Activated naive CD8-positive, alpha-beta T cell (primary cell): ENCODE results near the gene FCMR.
"Not testable (repeated sequence)": the region's sequence is repeated elsewhere in the genome, so short reads cannot be mapped to it uniquely, and the experiment has no call there.

Experiments
- H3K27ac Mint-ChIP-seq: one replicate; pipeline ENCODE4 v1.8.0; 2021; ENCODE audit warnings: mixed read lengths
- H3K27me3 Mint-ChIP-seq: one replicate; pipeline ENCODE4 v1.8.0; 2021; ENCODE audit warnings: mixed read lengths
- H3K36me3 Mint-ChIP-seq: one replicate; pipeline ENCODE4 v1.8.0; 2021; ENCODE audit warnings: mixed read lengths
- H3K4me1 Mint-ChIP-seq: one replicate; pipeline ENCODE4 v1.8.0; 2021; ENCODE audit warnings: low read depth, mixed read lengths
- H3K4me3 Mint-ChIP-seq: one replicate; pipeline ENCODE4 v1.8.0; 2021; ENCODE audit warnings: mild to moderate bottlenecking, mixed read lengths
- H3K9me3 Mint-ChIP-seq: one replicate; pipeline ENCODE4 v1.8.0; 2021; ENCODE audit warnings: low read depth, mixed read lengths

The FCMR gene

DNA sequence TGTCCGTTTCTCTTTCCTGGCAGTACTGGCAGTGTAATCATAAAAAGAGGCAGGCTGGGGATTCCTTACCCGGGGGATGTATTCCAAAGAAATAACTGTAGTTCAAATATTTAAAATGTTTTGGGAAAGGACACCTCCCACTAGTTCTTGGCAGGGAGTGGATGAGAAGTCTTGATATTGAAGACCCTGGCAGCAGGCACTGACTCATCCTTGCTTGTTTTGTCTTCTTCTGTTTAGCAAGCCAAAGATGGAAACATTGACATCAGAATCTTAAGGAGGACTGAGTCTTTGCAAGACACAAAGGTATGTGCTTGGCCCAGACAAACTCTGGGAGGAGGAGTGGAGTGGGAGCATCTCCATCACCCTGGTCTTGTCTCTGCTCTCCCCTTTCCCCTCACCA lies 55.7 kb downstream of the FCMR start:
- H3K4me1 Mint-ChIP-seq, result peaks cover 16% of the 10 kb centered on the region
- H3K36me3 Mint-ChIP-seq, result peaks cover 6% of the 10 kb centered on the region
- no peak overlapping the region for H3K27ac Mint-ChIP-seq
- peaks cover 3% of the 10 kb centered on the region for H3K27me3 Mint-ChIP-seq
- H3K4me3 Mint-ChIP-seq, result no peak overlapping the region
- no peaks in the 10 kb centered on the region for H3K9me3 Mint-ChIP-seq

GRCh38 chr1:206864939-206865671 lies 56.6 kb downstream of the FCMR start, which contains the start of gene IL20:
Gene IL20 (plus strand): TSS chr1:206865623. CDS start chr1:206865853, 230 bp downstream.
- Mint-ChIP-seq H3K4me3 (no peak within 1 kb of the TSS), H3K4me1 (peaks cover 14% of the 10 kb centered on the region), H3K27ac (peak within 1 kb of the TSS; percentile 17), H3K9me3 (no peaks in the 10 kb centered on the region), H3K36me3 (peaks cover 2% of the 10 kb centered on the region), H3K27me3 (peaks cover 3% of the 10 kb centered on the region)

GRCh38 chr1:206863266-206863665 lies 58.5 kb downstream of the FCMR start:
- Mint-ChIP-seq H3K4me3 (no peak overlapping the region), H3K27ac (no peak overlapping the region), H3K36me3 (no peaks in the 10 kb centered on the region), H3K4me1 (peaks cover 20% of the 10 kb centered on the region), H3K27me3 (peaks cover 3% of the 10 kb centered on the region), H3K9me3 (no peaks in the 10 kb centered on the region)

- Mint-ChIP-seq H3K9me3 (no peaks in the 10 kb centered on the region), H3K4me3 (no peak overlapping the region), H3K27ac (no peak overlapping the region), H3K36me3 (no peaks in the 10 kb centered on the region), H3K4me1 (peaks cover 17% of the 10 kb centered on the region), H3K27me3 (peaks cover 3% of the 10 kb centered on the region)
Observed at GRCh38 chr1:206860165-206860564, 61.6 kb downstream of the FCMR start.

DNA sequence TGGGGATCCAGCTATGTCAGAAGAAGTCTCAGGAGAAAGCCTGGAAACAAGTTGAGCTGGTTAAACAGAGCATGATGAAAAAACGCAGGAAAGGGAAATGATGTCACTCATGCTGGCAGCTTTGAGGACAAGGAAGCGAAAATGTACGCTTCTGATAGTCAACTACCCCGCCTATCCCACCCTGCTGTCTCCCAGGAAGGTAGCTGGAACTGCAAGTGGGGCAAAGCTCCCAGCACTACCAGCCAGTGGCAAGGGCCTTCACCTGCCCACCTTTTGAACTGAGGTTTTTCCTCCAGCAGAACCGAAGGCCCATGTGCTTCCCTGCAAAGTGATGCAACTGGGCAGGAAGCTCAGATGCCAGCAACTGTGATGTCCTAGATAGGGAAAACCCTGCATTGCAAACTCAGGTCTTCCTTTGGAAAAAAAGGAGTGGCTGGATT lies 62.6 kb downstream of the FCMR start:
- peak overlapping the region; percentile 46 for H3K27ac Mint-ChIP-seq
- peaks cover 3% of the 10 kb centered on the region for H3K27me3 Mint-ChIP-seq
- H3K36me3 Mint-ChIP-seq, result no peaks in the 10 kb centered on the region
- H3K4me3 Mint-ChIP-seq, result no peak overlapping the region
- H3K4me1 Mint-ChIP-seq, result peaks cover 13% of the 10 kb centered on the region
- no peaks in the 10 kb centered on the region for H3K9me3 Mint-ChIP-seq

DNA sequence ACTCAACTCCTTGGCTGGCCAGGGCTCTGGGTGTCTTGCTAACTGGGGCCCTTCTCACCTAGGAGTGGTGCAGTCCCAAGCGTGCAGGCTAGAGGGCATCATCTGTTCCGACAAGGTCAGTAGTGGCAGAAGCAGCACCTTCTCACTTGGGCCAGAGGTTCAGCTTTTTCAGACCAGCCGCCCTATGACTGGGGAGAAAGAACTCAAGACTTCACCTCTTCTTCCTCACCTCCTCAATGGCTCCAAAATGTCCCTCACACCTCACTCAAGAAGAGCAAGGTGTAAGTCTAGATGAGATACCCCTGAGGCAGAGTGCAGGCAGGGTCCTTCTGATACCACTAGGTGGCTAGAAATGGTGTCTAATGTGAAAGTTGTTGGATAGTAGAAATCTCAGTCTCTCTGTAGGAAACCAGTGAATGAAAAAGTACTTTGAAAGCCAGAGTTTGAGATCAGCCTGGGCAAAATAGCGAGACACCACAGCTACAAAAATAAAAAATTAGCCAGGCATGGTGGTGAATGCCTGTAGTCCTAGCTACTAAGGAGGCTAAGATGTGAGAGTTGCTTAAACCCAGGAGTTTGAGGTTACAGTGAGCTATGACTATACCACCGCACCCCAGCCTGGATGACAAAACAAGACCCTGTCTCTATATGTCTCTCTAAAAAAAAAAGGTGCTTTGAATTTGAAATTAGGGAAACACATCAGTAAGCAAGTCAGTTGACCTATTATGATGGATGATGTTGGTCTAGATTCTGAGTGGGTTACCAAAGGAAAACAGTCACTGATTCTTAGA lies 64.9 kb downstream of the FCMR start:
- no peaks in the 10 kb centered on the region for H3K9me3 Mint-ChIP-seq
- H3K4me3 Mint-ChIP-seq, result no peak overlapping the region
- no peak overlapping the region for H3K27ac Mint-ChIP-seq
- peaks cover 13% of the 10 kb centered on the region for H3K4me1 Mint-ChIP-seq
- H3K27me3 Mint-ChIP-seq, result peaks cover 3% of the 10 kb centered on the region
- no peaks in the 10 kb centered on the region for H3K36me3 Mint-ChIP-seq

GRCh38 chr1:206855859-206856258 lies 65.9 kb downstream of the FCMR start:
- H3K4me3 Mint-ChIP-seq, result no peak overlapping the region
- no peak overlapping the region for H3K27ac Mint-ChIP-seq
- no peaks in the 10 kb centered on the region for H3K9me3 Mint-ChIP-seq
- H3K36me3 Mint-ChIP-seq, result no peaks in the 10 kb centered on the region
- peaks cover 13% of the 10 kb centered on the region for H3K4me1 Mint-ChIP-seq
- H3K27me3 Mint-ChIP-seq, result no peaks in the 10 kb centered on the region

DNA sequence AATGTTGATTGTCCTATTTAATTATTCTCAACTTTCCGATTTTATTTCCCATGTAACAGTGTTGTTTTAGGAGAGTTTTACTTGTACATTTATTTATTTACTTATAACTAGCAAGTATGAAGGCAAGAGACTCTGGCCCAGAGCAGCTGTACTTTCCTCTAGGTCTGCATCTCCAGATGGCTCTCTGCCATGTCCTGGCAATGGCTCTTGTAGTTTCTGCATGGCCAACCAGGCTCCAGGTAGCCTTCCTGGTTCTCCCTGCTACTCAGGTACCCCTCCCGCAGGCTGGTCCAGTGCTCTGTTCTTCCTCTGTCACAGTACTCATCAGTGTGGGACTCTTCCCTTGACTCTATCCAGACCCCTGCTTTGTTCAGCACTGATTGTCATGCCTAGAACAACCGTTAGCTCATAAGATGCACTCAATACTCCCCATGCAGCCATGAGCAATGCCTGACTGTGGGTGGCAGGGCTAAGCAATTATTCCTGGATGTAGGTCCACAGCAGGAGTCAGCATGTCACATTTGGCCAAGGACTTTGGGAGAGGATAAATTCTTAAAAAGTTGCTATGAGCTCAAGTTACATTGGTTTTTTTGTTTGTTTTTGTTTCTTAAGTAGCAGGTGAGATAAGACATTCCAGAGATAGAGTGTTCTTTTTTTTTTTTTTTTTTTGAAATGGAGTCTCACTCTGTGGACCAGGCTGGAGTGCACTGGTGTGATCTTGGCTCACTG lies 67.2 kb downstream of the FCMR start:
- H3K9me3 Mint-ChIP-seq, result no peaks in the 10 kb centered on the region
- H3K27ac Mint-ChIP-seq, result no peak overlapping the region
- peaks cover 11% of the 10 kb centered on the region for H3K4me1 Mint-ChIP-seq
- H3K36me3 Mint-ChIP-seq, result no peaks in the 10 kb centered on the region
- H3K4me3 Mint-ChIP-seq, result no peak overlapping the region
- H3K27me3 Mint-ChIP-seq, result no peaks in the 10 kb centered on the region

- not testable (repeated sequence) for H3K27me3 Mint-ChIP-seq, H3K4me3 Mint-ChIP-seq, H3K9me3 Mint-ChIP-seq, H3K36me3 Mint-ChIP-seq, H3K27ac Mint-ChIP-seq, H3K4me1 Mint-ChIP-seq
Observed at GRCh38 chr1:206853696-206854095, 68.0 kb downstream of the FCMR start.
